AG04450 (cell line): Measurements from ENCODE around the gene CYS1. TPM values are rescaled to one million over a fixed set of nuclear protein-coding genes. Genes with fewer than 3 reads are reported as not detected.

Source experiments
- CTCF ChIA-PET: fragments of 300-600, 350-600 bp; formaldehyde crosslinking; extraction: SDS; loops from one replicate; lab custom pipeline; 2022; ENCODE audit warnings: antibody characterized with exemption, inconsistent platforms; lab: Charles Lee
- POLR2A ChIA-PET: fragments of 350-600 bp; formaldehyde crosslinking; extraction: SDS; loops from one replicate; lab custom pipeline; 2021; ENCODE audit warnings: antibody characterized with exemption, inconsistent platforms; lab: Yijun Ruan, JAX
- DNase-seq: peaks from one replicate; pipeline ENCODE4 v3.0.0-alpha.2; 2011; ENCODE audit warnings: low read depth, low spot score
- H3K27ac ChIP-seq: one replicate; pipeline ENCODE4 v1.5.1; 2012; ENCODE audit warnings: low read depth, low read length, control low read depth
- H3K27me3 ChIP-seq: one replicate; pipeline ENCODE4 v1.6.0; 2012; ENCODE audit warnings: low read length; ENCODE audit not compliant: control insufficient read depth, insufficient read depth
- H3K4me3 ChIP-seq: 2 replicates; pipeline ENCODE4 v1.5.1; 2011; ENCODE audit warnings: mild to moderate bottlenecking, low read depth, low read length, control low read depth
- H3K9me3 ChIP-seq: 2 replicates; pipeline ENCODE4 v1.5.1; 2012; ENCODE audit warnings: low read length; ENCODE audit not compliant: control insufficient read depth, insufficient read depth
- polyA plus RNA-seq: library from polyadenylated mRNA; depleted of rRNA; stranded (reverse); fragments of >200 nt; gene quantifications from 2 replicates; pipeline ENCODE4 v1.2.3, GENCODE V29; 2011
- TF ChIP-seq, protein P1 (sequence below): IDR thresholded peaks from 2 replicates; pipeline ENCODE4 v1.5.1; 2011; ENCODE audit warnings: low read depth, low read length, control low read depth, inconsistent platforms

CYS1 gene
- polyA plus RNA-seq, 1 experiment: 0.12 TPM

DNA sequence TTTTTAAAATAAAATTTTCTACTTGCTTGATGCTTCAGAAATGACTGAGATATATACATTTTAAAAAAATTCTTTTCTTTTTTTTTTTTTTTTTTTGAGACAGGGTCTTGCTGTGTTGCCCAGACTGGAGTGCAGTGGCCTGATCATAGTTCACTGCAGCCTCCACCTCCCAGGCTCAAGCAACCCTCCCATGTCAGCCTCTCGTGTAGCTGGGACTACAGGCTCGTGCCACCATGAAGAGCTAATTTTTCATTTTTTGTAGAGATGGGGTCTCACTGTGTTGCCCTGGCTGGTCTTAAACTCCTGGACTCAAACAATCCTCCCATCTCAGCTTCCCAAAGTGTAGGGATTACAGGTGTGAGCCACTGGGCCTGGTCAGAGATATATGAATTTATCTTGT is 12.9 kb downstream of the CYS1 start:
- Histone ChIP-seq H3K4me3 (no peak overlapping the region), H3K27me3 (peaks cover 7% of the 10 kb centered on the region), H3K9me3 (no peaks in the 10 kb centered on the region; the same call in 1 of the 2 replicates), H3K27ac (no peak overlapping the region)
- TF ChIP-seq, protein P1, sequence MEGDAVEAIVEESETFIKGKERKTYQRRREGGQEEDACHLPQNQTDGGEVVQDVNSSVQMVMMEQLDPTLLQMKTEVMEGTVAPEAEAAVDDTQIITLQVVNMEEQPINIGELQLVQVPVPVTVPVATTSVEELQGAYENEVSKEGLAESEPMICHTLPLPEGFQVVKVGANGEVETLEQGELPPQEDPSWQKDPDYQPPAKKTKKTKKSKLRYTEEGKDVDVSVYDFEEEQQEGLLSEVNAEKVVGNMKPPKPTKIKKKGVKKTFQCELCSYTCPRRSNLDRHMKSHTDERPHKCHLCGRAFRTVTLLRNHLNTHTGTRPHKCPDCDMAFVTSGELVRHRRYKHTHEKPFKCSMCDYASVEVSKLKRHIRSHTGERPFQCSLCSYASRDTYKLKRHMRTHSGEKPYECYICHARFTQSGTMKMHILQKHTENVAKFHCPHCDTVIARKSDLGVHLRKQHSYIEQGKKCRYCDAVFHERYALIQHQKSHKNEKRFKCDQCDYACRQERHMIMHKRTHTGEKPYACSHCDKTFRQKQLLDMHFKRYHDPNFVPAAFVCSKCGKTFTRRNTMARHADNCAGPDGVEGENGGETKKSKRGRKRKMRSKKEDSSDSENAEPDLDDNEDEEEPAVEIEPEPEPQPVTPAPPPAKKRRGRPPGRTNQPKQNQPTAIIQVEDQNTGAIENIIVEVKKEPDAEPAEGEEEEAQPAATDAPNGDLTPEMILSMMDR: no peak
- ChIA-PET CTCF (interaction anchor here (0.6 to 3.8 kb wide), 3 partner anchors 10 to 368 kb away, joined by 3 to 25 read pairs (median 4); no protein-coding TSS in a partner anchor), POLR2A (no interaction called here)
- no peak for DNase-seq

DNA sequence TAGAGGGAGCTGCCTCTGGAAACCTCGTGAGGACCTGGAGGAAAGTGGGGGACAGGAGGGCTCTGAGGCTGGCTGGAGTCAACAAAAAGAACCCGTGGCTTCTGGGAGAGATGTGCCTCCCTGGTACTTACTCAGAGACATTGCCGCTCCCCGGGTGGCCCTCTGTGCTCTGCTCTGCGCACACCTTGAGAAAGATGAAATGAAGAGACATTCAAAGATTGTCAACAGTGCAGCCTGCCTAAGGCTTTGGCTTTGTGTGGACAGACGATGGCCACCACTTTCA is 14.5 kb downstream of the CYS1 start:
- CTCF ChIA-PET: interaction anchor here (0.9 to 3.8 kb wide), 3 partner anchors 252 to 369 kb away, joined by 3 to 25 read pairs (median 4); no protein-coding TSS in a partner anchor
- Histone ChIP-seq H3K27me3 (peaks cover 14% of the 10 kb centered on the region), H3K9me3 (no peaks in the 10 kb centered on the region; the same call in 1 of the 2 replicates), H3K27ac (no peak overlapping the region), H3K4me3 (no peak overlapping the region)
- POLR2A ChIA-PET: no interaction called here
- TF ChIP-seq, protein P1: no peak
- no peak for DNase-seq

DNA sequence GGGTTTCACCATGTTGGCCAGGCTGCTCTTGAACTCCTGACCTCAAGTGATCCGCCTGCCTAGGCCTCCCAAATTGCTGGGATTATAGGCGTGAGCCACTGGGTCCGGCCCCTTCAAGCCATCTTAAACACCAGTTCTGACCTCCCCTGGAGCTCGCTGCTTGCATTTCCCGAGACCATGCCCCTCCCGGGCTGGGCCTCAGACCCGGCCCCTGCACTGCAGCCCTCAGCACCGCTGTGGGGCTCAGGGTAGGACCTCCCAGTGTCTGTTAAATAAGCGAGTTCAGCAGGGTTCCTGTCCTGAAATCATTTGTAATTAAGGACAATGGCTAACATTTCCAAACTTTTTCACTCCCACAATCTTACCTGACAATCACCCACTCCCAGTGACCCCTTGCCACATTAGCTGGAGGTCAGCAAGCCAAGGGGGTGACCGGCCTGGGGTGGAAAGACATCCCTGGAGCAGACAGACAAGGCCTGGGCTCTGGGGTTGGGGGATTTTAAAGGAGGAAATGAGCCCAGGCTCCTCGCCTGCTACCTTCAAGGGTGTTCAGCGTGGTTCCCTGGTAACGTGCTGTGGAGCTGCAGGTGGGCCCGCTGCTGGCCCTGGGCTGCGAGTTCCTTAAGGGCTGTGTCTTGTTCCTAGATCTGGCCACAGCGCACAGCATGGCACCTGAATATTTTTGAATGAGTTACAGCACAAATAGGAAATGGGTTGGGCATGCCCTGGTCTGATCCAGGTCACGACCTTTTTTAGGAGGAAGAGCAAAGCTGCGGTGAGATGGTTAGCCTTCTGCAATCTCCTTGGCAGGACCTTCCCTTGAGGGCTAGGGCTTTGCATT is 15.1 kb downstream of the CYS1 start:
- Histone ChIP-seq H3K27me3 (peaks cover 16% of the 10 kb centered on the region), H3K9me3 (no peaks in the 10 kb centered on the region; the same call in 1 of the 2 replicates), H3K27ac (no peak overlapping the region), H3K4me3 (no peak overlapping the region)
- ChIA-PET POLR2A (no interaction called here), CTCF (interaction anchor here (0.9 to 3.8 kb wide), 6 partner anchors 8 to 370 kb away, joined by 3 to 25 read pairs (median 4); no protein-coding TSS in a partner anchor)
- TF ChIP-seq, protein P1: no peak
- DNase-seq: no peak

DNA sequence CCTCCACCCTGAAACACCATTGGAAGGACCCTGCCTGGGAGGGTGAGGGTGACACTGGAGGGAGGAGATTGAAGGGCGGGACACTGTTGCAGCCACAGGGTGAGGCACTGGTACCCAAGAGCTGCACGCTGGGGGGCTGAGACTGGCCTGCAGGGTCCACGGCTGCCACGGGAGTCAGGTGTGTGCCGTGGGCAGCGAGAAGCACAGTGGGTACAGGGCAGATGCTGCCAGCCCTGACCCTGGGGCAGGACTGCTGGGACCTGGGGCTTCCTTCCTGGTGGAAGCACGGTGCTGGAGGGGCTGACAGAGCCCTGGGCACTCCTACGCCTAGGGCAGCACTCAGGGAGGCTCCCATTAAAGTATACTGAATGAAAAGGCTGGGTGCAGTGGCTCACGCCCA is 16.6 kb downstream of the CYS1 start:
- ChIA-PET POLR2A (no interaction called here), CTCF (interaction anchor here (1.0 to 1.8 kb wide), 3 partner anchors 9 to 345 kb away, joined by 3 to 4 read pairs (median 3); no protein-coding TSS in a partner anchor)
- no peak overlapping the region for H3K4me3 ChIP-seq
- no peak for DNase-seq
- peaks cover 16% of the 10 kb centered on the region for H3K27me3 ChIP-seq
- no peak overlapping the region for H3K27ac ChIP-seq
- H3K9me3 ChIP-seq: no peaks in the 10 kb centered on the region; the same call in 1 of the 2 replicates
- TF ChIP-seq, protein P1: no peak

- TF ChIP-seq, protein P1: no peak
- no peaks in the 10 kb centered on the region; the same call in 1 of the 2 replicates for H3K9me3 ChIP-seq
- CTCF ChIA-PET: no interaction called here
Observed at GRCh38 chr2:10062931-10063365, 17.3 kb downstream of the CYS1 start.

More at GRCh38 chr2:10062931-10063365, 17.3 kb downstream of the CYS1 start:
- POLR2A ChIA-PET: no interaction called here
- H3K27ac ChIP-seq: no peak overlapping the region
- peaks cover 16% of the 10 kb centered on the region for H3K27me3 ChIP-seq
- H3K4me3 ChIP-seq: no peak overlapping the region
- DNase-seq: no peak
